ENCODE data around the gene ANKRD52. TPM values are rescaled to one million over a fixed set of nuclear protein-coding genes. Genes with fewer than 3 reads are reported as not detected.

Gene ANKRD52
- total RNA-seq, 1 experiment from 2014 or later, result 45.3 TPM

- H3K27me3 Mint-ChIP-seq (ENCODE audit: unreplicated experiment), result no peaks in the 10 kb centered on the region
- H3K27ac Mint-ChIP-seq (ENCODE audit: unreplicated experiment), result peak overlapping the region; percentile 92
- H3K4me3 Mint-ChIP-seq (ENCODE audit: low read depth, unreplicated experiment), result peak overlapping the region; percentile 97
- TSS peak; percentile 82 for BruUV-seq (replicated peaks)
- peaks cover 25% of the 10 kb centered on the region for H3K4me1 Mint-ChIP-seq (ENCODE audit: low read depth, unreplicated experiment)
- intact Hi-C loops (cut with micrococcal nuclease; ENCODE audit: unreplicated experiment), result no loop called here
- no peak for DNase-seq
- H3K36me3 Mint-ChIP-seq (ENCODE audit: insufficient read depth, unreplicated experiment), result peaks cover 51% of the 10 kb centered on the region
- no peaks in the 10 kb centered on the region for H3K9me3 Mint-ChIP-seq (ENCODE audit: low read depth, unreplicated experiment)
- no peak for TF ChIP-seq CTCF (IDR thresholded peaks at IDR 0.05; ENCODE audit: unreplicated experiment)
- CTCF ChIA-PET, result interaction anchor here (0.8 to 3.0 kb wide), 4 partner anchors 14 to 93 kb away, joined by 3 to 28 read pairs (median 16); partner anchors contain the start of genes COQ10A and ESYT1
These were observed 37.5 kb downstream of the ANKRD52 start for GRCh38 chr12:56220611-56221231.

DNA sequence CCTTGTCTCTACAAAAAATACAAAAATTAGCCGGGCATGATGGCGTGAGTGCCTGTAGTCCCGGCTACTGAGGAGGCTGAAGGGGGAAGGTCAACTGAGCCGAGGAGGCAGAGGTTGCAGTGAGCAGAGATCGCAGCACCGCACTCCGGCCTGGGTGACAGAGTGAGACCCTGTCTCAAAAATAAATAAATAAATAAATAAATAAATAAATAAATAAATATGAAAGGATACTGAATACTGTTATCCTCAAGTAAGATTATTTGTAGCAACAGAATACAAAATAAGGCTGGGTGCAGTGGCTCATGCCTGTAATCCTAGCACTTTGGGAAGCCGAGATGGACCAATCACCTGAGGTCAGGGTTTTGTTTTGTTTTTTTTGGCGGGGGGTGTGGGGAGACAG is 38.3 kb downstream of the ANKRD52 start:
- intact Hi-C loops (cut with micrococcal nuclease; ENCODE audit: unreplicated experiment), result no loop called here
- TF ChIP-seq CTCF (IDR thresholded peaks at IDR 0.05; ENCODE audit: unreplicated experiment), result no peak

DNA sequence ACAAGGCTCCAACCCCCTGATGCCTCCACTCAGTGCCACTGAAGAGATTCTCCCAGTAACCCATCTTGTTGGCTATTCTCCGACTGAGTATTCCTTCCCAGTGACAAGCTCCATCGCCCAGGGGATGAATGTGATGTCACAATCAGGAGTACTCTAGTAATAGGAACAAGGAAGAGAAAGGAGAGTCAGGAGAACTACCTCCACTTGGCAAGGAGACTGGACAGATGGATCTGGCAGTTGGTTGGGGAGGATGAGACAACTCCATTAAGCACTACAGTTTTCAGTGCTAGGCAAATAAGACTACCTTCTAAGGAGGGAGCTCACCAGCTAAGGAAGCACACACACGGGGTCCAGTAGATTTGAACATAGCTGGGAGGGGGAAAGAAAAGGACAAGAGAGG is 41.7 kb downstream of the ANKRD52 start:
- intact Hi-C loops (cut with micrococcal nuclease; ENCODE audit: unreplicated experiment), result no loop called here
- no peak for TF ChIP-seq CTCF (IDR thresholded peaks at IDR 0.05; ENCODE audit: unreplicated experiment)
- no peak overlapping the region for H3K4me3 Mint-ChIP-seq (ENCODE audit: low read depth, unreplicated experiment)
- H3K9me3 Mint-ChIP-seq (ENCODE audit: low read depth, unreplicated experiment), result no peaks in the 10 kb centered on the region
- peaks cover 44% of the 10 kb centered on the region for H3K36me3 Mint-ChIP-seq (ENCODE audit: insufficient read depth, unreplicated experiment)
- H3K27me3 Mint-ChIP-seq (ENCODE audit: unreplicated experiment), result no peaks in the 10 kb centered on the region
- CTCF ChIA-PET, result interaction anchor here (0.7 kb wide), 2 partner anchors 10 to 44 kb away, joined by 4 read pairs; no protein-coding TSS in a partner anchor
- BruUV-seq (replicated peaks), result no TSS peak
- H3K27ac Mint-ChIP-seq (ENCODE audit: unreplicated experiment), result no peak overlapping the region
- DNase-seq, result no peak
- peaks cover 9% of the 10 kb centered on the region for H3K4me1 Mint-ChIP-seq (ENCODE audit: low read depth, unreplicated experiment)

More for the DNA sequence above, 38.3 kb downstream of the ANKRD52 start:
- no peak overlapping the region for H3K27ac Mint-ChIP-seq (ENCODE audit: unreplicated experiment)
- no peaks in the 10 kb centered on the region for H3K9me3 Mint-ChIP-seq (ENCODE audit: low read depth, unreplicated experiment)
- H3K27me3 Mint-ChIP-seq (ENCODE audit: unreplicated experiment), result no peaks in the 10 kb centered on the region
- no peak for DNase-seq
- CTCF ChIA-PET, result interaction anchor here (3.0 kb wide), 1 partner anchor 92 kb away, joined by 25 read pairs; the partner anchor contains the start of gene ESYT1
- H3K4me3 Mint-ChIP-seq (ENCODE audit: low read depth, unreplicated experiment), result no peak overlapping the region
- peaks cover 18% of the 10 kb centered on the region for H3K4me1 Mint-ChIP-seq (ENCODE audit: low read depth, unreplicated experiment)
- BruUV-seq (replicated peaks), result no TSS peak
- peaks cover 50% of the 10 kb centered on the region for H3K36me3 Mint-ChIP-seq (ENCODE audit: insufficient read depth, unreplicated experiment)

GRCh38 chr12:56213878-56214277 is 44.3 kb downstream of the ANKRD52 start:
- no TSS peak for BruUV-seq (replicated peaks)
- Mint-ChIP-seq H3K36me3 (ENCODE audit: insufficient read depth, unreplicated experiment) (peaks cover 33% of the 10 kb centered on the region), H3K4me1 (ENCODE audit: low read depth, unreplicated experiment) (peaks cover 9% of the 10 kb centered on the region), H3K27ac (ENCODE audit: unreplicated experiment) (no peak overlapping the region), H3K4me3 (ENCODE audit: low read depth, unreplicated experiment) (no peak overlapping the region), H3K27me3 (ENCODE audit: unreplicated experiment) (no peaks in the 10 kb centered on the region), H3K9me3 (ENCODE audit: low read depth, unreplicated experiment) (no peaks in the 10 kb centered on the region)
- no peak for DNase-seq
- TF ChIP-seq CTCF (IDR thresholded peaks at IDR 0.05; ENCODE audit: unreplicated experiment), result no peak
- intact Hi-C loops (cut with micrococcal nuclease; ENCODE audit: unreplicated experiment), result no loop called here
- CTCF ChIA-PET, result interaction anchor here (0.5 to 0.6 kb wide), 2 partner anchors 71 to 384 kb away, joined by 3 read pairs; no protein-coding TSS in a partner anchor

Data from Calu3 (cell line).